Measurements from ENCODE around the gene SRPK2. TPM values are rescaled to one million over a fixed set of nuclear protein-coding genes. Genes with fewer than 3 reads are reported as not detected.

The SRPK2 gene
- polyA plus RNA-seq, 1 donor from 2014 or later: 118 TPM

- no peak for TF ChIP-seq POLR2AphosphoS5 (IDR thresholded peaks at IDR 0.05)
- Histone ChIP-seq H3K9me2 (ENCODE audit: insufficient read depth, low read length) (no peaks in the 10 kb centered on the region), H3K9ac (ENCODE audit: low read length) (no peak overlapping the region), H3K79me2 (replicated peaks; ENCODE audit: insufficient read depth, low read length) (peaks cover 33% of the 10 kb centered on the region), H3K9me3 (ENCODE audit: low read length) (no peaks in the 10 kb centered on the region), H3K27ac (ENCODE audit: low read length) (no peak overlapping the region), H3K36me3 (ENCODE audit: insufficient read depth, low read length) (no peaks in the 10 kb centered on the region), H3K4me3 (ENCODE audit: low read length) (no peak overlapping the region), H4K20me1 (ENCODE audit: insufficient read depth) (no peaks in the 10 kb centered on the region), H3K27me3 (ENCODE audit: insufficient read depth, low read depth, low read length) (no peaks in the 10 kb centered on the region), H3K4me2 (ENCODE audit: low read length) (no peak overlapping the region), H3F3A (ENCODE audit: insufficient read depth, low read length, poor library complexity, severe bottlenecking) (no peaks in the 10 kb centered on the region), H2AFZ (ENCODE audit: low read depth, low read length) (no peak overlapping the region)
Observed at GRCh38 chr7:105213611-105214010, 175.1 kb downstream of the SRPK2 start.

GRCh38 chr7:105212212-105212611 is 176.5 kb downstream of the SRPK2 start:
- TF ChIP-seq EP300 (conservative IDR thresholded peaks at IDR 0.05; ENCODE audit: poor library complexity, severe bottlenecking): no peak
- no peak for TF ChIP-seq REST (IDR thresholded peaks at IDR 0.05; ENCODE audit: borderline replicate concordance)
- TF ChIP-seq CTCF (IDR thresholded peaks at IDR 0.05; ENCODE audit: poor library complexity, severe bottlenecking): no peak
- TF ChIP-seq EZH2 (IDR thresholded peaks at IDR 0.05; ENCODE audit: borderline replicate concordance, insufficient read depth, low read length, poor library complexity, severe bottlenecking): no peak
- no peak for TF ChIP-seq RAD21 (conservative IDR thresholded peaks at IDR 0.05)
- no peak for TF ChIP-seq MXI1 (conservative IDR thresholded peaks at IDR 0.05; ENCODE audit: poor library complexity, severe bottlenecking)
- no peak for TF ChIP-seq SMC3 (conservative IDR thresholded peaks at IDR 0.05; ENCODE audit: poor library complexity)
- no peak for TF ChIP-seq POLR2AphosphoS5 (IDR thresholded peaks at IDR 0.05)
- TF ChIP-seq TAF1 (IDR thresholded peaks at IDR 0.05; ENCODE audit: low read depth): no peak
- Histone ChIP-seq H3K36me3 (ENCODE audit: insufficient read depth, low read length) (no peaks in the 10 kb centered on the region), H4K20me1 (ENCODE audit: insufficient read depth) (no peaks in the 10 kb centered on the region)

GRCh38 chr7:105210721-105211205 is 178.0 kb downstream of the SRPK2 start:
- H3K9me2 ChIP-seq (ENCODE audit: insufficient read depth, low read length): no peaks in the 10 kb centered on the region
- no peak overlapping the region for H3K4me3 ChIP-seq (ENCODE audit: low read length)
- H3K9me3 ChIP-seq (ENCODE audit: low read length): no peaks in the 10 kb centered on the region
- H3K36me3 ChIP-seq (ENCODE audit: insufficient read depth, low read length): no peaks in the 10 kb centered on the region
- no peaks in the 10 kb centered on the region for H3K27me3 ChIP-seq (ENCODE audit: insufficient read depth, low read depth, low read length)
- no peak overlapping the region for H3K27ac ChIP-seq (ENCODE audit: low read length)
- TF ChIP-seq CTCF (IDR thresholded peaks at IDR 0.05; ENCODE audit: poor library complexity, severe bottlenecking): no peak
- H3K9ac ChIP-seq (ENCODE audit: low read length): no peak overlapping the region
- H3K4me2 ChIP-seq (ENCODE audit: low read length): no peak overlapping the region
- H2AFZ ChIP-seq (ENCODE audit: low read depth, low read length): no peak overlapping the region
- H4K20me1 ChIP-seq (ENCODE audit: insufficient read depth): no peaks in the 10 kb centered on the region
- H3F3A ChIP-seq (ENCODE audit: insufficient read depth, low read length, poor library complexity, severe bottlenecking): no peaks in the 10 kb centered on the region
- peaks cover 43% of the 10 kb centered on the region for H3K79me2 ChIP-seq (replicated peaks; ENCODE audit: insufficient read depth, low read length)

More at GRCh38 chr7:105212212-105212611, 176.5 kb downstream of the SRPK2 start:
- no peaks in the 10 kb centered on the region for H3K9me3 ChIP-seq (ENCODE audit: low read length)
- peaks cover 41% of the 10 kb centered on the region for H3K79me2 ChIP-seq (replicated peaks; ENCODE audit: insufficient read depth, low read length)
- no peak overlapping the region for H3K4me3 ChIP-seq (ENCODE audit: low read length)
- H3K27ac ChIP-seq (ENCODE audit: low read length): no peak overlapping the region
- no peak overlapping the region for H3K4me2 ChIP-seq (ENCODE audit: low read length)
- H3K9ac ChIP-seq (ENCODE audit: low read length): no peak overlapping the region
- H2AFZ ChIP-seq (ENCODE audit: low read depth, low read length): no peak overlapping the region
- no peaks in the 10 kb centered on the region for H3K27me3 ChIP-seq (ENCODE audit: insufficient read depth, low read depth, low read length)
- no peaks in the 10 kb centered on the region for H3F3A ChIP-seq (ENCODE audit: insufficient read depth, low read length, poor library complexity, severe bottlenecking)
- H3K9me2 ChIP-seq (ENCODE audit: insufficient read depth, low read length): no peaks in the 10 kb centered on the region

Data from neural cell (in vitro differentiated cells).